NCI-H748 (cell line): Measurements from ENCODE around the gene TAOK1.
A peak's percentile ranks its signal among the peaks of the same experiment; 100 is the strongest.

ENCODE experiments used
- DNase-seq: peaks from one replicate; lab custom pipeline; 2025; ENCODE audit not compliant: unreplicated experiment; lab: John Stamatoyannopoulos, UW

Gene TAOK1

GRCh38 chr17:29581583-29582253 is 191.6 kb downstream of the TAOK1 start:
- peak; percentile 85 for DNase-seq

GRCh38 chr17:29582254-29582765 is 192.1 kb downstream of the TAOK1 start:
- no peak for DNase-seq

GRCh38 chr17:29582772-29583171 is 192.6 kb downstream of the TAOK1 start:
- no peak for DNase-seq

DNA sequence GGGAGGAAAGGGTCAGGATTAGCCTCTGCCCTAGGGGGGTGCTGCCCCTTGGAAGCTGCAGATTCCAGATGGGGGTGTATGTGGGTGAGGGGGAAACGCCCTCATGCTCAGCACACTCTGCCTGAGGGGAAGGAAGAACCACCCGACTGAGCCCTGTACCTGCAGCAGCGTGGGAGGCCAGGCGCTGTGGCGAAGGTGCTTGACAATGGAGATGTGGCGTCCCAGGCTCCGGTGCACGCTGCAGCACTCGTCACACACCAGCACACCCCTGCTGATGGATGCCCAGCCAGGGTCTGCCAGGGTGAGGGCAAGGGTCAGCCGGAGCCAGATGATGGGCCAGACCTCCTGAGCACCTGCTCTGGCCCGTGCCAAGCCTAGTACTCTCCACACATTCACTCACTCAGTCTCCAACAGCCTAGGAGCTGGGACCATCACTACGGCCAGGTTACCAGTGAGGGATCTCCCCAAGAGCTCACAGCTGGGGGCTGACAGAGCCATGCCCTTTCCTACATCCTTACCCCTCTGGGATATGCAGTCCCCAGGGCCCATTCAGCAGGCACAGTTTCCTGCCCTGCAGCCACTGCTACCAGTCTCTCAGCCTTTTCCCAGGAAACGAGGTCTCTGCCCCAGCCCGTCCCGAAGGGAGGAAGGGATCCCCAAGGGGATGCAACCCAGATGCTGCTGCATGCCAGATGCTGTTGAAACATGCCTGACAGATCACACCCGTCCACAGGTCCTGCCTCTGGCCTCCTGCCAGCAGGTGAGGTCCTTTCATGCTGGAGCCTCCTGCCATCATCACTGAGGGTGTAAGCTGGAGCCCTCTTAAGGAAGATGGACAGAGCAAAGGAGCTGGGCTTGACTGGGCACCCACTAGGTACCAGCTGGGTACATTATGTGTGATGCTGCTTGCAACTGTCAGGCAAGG is 193.4 kb downstream of the TAOK1 start:
- no peak for DNase-seq

DNA sequence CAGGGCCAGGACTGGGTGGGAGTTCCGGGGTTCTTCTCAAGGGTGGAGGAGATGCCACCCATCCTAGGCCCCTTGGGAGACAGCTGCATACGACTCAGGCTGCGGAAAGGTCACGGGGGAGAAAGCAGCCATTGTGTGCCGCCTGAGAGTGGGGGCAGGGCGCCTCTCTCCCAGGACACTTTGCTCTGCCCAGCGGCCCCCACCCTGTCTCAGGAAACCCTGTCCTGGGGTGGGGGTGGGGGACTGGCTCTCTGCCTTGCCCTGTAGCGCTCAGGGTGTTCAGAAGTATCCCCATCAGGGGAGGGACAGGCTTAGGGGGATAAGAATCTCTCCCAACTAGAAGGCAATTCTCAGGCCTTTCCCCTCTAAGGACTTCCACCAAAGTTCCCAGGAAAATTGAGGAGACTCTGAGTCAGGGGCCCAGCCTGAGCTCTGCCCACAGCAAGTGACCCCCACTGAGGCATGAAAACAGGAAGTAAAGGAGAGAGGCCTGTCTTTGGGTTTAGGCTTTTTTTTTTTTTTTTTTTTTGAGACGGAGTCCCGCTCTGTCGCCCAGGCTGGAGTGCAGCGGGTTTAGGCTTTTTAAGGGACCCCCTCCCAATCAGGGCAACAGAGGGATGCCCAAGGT is 194.4 kb downstream of the TAOK1 start:
- DNase-seq, result no peak

DNA sequence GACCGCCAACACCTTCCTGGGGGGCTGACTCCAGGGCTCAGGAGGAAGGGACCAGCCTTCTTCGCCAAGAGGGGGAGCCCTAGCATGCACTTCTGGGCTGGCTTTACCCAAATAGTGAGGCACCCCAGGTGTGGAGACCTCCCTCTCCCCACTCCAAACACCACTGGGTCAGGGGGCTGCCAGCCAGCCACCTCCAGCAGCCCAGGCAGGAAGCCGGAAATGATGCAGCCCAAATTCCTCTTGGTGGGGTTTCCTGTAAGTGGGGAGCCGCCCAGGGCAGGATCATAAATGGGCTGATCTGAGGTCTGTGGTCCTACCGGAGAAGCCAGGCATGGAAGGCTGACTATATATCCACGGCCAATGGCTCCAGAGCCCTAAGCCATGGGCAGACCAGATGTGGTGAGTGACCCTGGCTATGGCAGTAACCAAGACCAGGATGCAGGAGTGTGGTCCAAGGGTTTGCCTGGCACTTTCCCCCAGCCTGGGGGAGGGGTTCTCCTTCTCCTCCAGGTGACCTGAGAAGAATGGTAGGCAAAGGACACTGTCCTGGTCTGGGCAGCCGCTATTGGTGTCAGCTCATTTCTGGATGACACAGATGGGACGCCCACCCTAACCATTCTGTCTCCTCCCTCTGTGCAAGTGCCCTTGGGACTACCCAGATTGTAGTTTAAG is 195.1 kb downstream of the TAOK1 start:
- DNase-seq, result no peak

- DNase-seq, result no peak
Observed at GRCh38 chr17:29586676-29587469, 196.7 kb downstream of the TAOK1 start.

GRCh38 chr17:29587591-29587990 is 197.4 kb downstream of the TAOK1 start:
- no peak for DNase-seq

DNA sequence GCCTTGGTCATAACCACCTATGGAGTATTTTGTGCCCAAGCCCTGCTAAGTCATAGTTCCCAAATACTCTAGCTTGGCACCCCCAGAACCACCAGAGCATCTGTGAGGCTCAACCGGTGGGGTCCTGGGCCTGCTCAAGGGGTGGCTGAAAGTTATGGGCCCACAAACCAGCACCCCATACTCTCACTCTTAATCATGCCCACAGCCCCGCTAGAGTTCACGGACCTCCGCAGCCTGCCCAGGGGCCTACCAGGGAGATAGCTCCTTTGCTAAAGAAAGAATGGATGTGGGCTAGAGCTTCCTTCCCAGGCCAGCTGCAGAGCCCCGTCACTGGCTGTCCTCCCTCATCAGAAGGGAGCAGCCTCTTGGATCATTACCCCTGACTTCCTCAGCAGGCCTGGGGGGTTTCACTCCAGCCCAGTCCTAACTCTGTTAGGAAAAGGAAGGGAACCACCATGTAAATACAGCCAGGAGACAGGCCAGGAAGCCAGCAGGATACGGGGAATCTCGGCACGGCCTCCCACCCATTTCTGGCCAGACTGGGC is 197.9 kb downstream of the TAOK1 start:
- DNase-seq, result no peak

DNA sequence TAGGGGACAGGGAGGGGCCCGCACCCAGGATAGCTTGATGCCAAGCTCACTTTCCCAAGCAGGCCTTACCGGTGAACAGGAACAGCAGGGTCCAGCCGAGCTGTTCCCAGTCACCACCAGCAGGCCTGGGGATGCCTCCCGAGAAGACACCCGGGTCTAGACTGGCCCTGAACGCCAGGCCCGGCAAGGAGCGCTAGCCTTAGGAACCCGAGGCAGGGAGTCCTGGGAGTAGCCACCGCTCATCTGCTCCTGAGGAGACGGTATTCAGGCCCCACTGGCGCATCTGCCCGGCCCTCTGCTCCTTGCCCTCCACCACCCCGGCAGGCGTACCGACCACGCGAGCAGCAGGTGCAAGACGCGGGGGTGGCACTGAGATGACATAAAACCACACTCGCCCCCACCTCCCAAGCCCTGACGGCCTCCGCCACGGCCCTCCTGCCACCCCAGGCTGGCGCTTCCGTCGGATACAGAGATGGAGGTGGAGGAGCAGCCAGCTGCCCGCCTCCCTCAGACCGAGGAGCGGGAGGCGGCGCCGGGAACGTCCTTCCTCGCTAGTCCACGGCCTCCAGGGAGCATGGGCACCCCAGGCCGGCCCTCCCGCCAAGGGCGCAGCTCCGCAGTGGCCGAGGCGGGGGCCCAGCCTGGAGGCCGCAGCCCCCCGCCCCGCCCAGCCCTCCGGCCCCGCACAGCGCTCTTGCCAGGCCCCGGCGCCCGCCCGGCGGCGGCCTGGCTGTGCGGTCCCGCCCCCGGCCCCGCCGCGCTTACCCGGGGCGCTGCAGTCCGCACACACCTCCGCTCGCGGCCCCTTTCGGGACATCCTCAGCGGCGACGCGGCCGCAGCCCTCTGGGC is 198.6 kb downstream of the TAOK1 start:
- peak; percentile 76 for DNase-seq

DNA sequence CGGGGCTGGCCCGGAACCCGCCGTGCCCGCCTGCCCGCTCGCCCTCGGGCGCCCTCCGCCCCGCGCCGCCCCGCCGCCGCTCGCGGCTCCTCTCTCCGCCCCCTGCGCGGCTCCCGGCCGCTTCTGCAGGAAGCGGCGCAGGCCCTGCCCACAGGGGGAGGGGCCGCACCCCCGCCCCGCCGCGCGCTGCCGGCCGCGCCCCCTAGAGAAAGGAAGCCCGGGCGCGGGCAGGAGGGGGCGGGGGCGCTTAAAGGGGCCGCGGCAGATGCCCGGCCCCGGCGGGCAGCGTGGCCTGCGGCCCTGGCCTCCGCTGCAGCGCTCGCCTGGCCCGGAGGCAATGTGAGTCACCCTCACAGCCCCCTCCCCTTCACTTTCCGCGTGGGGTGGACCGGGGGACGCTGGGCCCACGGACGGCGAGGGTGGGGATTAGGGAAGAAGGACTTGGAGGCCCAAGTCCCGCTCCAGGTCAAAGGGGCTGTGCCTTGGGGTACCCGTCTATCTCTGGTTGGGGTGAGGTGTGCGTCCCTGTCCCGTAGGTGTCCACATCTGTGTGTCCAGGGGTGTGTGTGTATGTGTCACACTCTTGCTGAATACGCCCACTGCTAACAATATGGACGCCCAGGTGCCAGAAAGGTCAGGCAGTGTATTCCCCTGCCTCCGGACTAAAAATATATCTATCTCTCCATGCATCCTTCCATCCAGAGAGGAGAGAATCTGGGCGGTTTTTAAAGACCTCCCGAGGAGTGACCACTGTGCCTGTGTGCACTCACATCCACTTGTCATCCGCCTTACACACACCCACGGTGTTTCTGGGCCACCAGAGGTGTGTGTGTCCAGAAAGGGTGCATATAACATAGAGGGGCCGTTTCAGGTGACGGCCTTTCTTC is 199.6 kb downstream of the TAOK1 start, which contains the start of gene GIT1:
GIT1 (minus strand) TSS at position 125 of the 887 bp plus-strand sequence. CDS start 270 bp downstream, outside the sequence.
- DNase-seq, result peak; percentile 94

GRCh38 chr17:29590411-29591145 is 200.4 kb downstream of the TAOK1 start:
- peak; percentile 56 for DNase-seq

GRCh38 chr17:29591146-29591736 is 201.1 kb downstream of the TAOK1 start:
- DNase-seq, result peak; percentile 59

- DNase-seq, result peak; percentile 94
Observed at GRCh38 chr17:29591737-29592608, 201.8 kb downstream of the TAOK1 start.

DNA sequence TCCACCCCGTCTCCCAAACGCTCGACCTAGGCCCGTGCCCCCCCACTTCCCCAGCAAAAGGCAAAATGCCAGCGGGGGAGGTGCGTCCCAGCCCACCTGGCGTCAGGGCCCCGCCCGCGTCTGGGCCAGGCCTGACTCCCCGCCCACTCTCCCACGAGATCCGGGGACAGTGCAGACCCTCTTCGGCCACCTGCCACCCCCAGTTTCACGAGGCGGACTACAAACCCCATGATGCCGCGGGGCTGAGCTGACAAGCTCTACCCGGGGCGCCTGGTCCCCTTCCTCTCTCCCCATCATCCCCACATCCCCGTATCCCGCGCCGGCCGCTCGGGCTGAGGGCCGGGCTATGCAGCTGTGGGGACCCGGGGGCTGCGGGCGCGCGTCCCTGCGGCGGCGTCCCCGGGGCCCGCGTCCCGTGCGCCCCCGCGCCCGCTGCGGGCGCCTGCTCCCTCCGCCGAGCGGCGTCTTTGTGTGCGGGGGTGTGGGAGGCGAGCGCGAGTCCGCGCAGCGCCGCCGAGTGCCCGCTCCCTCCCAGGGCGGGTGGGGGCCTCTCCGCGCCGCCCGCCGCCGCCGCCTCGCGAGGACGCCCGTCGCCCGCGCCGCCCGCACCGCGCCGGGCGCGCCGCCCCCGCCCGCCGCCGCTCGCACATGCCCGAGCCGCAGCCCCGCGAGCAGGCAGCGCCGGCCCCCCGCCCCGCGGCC is 202.8 kb downstream of the TAOK1 start, which contains the start of gene ANKRD13B:
ANKRD13B (plus strand) TSS at position 283 of the 702 bp plus-strand sequence. CDS start 490 bp downstream, outside the sequence.
- DNase-seq, result peak; percentile 85
